H9 (cell line): ENCODE results near the gene MISP. TPM values are rescaled to one million over a fixed set of nuclear protein-coding genes. Genes with fewer than 3 reads are reported as not detected.

Source experiments
- DNase-seq: peaks from one replicate; pipeline ENCODE4 v3.0.0-alpha.2; 2017
- H2AFZ ChIP-seq: one replicate; pipeline ENCODE4 v1.6.1; 2013; ENCODE audit warnings: mild to moderate bottlenecking, low read length, control low read depth, moderate library complexity
- H2AK5ac ChIP-seq: 2 replicates; pipeline ENCODE4 v1.6.1; 2013; ENCODE audit warnings: low read length, control low read depth, mixed read lengths; ENCODE audit not compliant: insufficient read length
- H2BK120ac ChIP-seq: one replicate; pipeline ENCODE4 v1.6.1; 2013; ENCODE audit warnings: low read depth, mild to moderate bottlenecking, low read length, control low read depth, inconsistent platforms; ENCODE audit not compliant: poor library complexity, severe bottlenecking
- H2BK12ac ChIP-seq: 2 replicates; pipeline ENCODE4 v1.6.1; 2013; ENCODE audit warnings: low read length, control low read depth, mixed read lengths, low read depth; ENCODE audit not compliant: insufficient read length
- H2BK15ac ChIP-seq: 2 replicates; pipeline ENCODE4 v1.6.1; 2013; ENCODE audit warnings: low read depth, low read length, control low read depth
- H2BK20ac ChIP-seq: one replicate; pipeline ENCODE4 v1.6.1; 2013; ENCODE audit warnings: low read depth, mild to moderate bottlenecking, low read length, control low read depth, inconsistent platforms; ENCODE audit not compliant: poor library complexity, severe bottlenecking
- H2BK5ac ChIP-seq: 2 replicates; pipeline ENCODE4 v1.6.1; 2013; ENCODE audit warnings: low read length, control low read depth, mixed read lengths; ENCODE audit not compliant: insufficient read length
- H3K14ac ChIP-seq: 2 replicates; pipeline ENCODE4 v1.6.1; 2013; ENCODE audit warnings: low read length, control low read depth; ENCODE audit not compliant: insufficient read depth
- H3K18ac ChIP-seq: 2 replicates; pipeline ENCODE4 v1.6.1; 2013; ENCODE audit warnings: low read depth, mild to moderate bottlenecking, mixed read lengths, low read length, control low read depth; ENCODE audit not compliant: insufficient read length
- H3K23ac ChIP-seq: 2 replicates; pipeline ENCODE4 v1.6.1; 2013; ENCODE audit warnings: low read length, control low read depth, mixed read lengths, low read depth; ENCODE audit not compliant: insufficient read length
- H3K23me2 ChIP-seq: 2 replicates; pipeline ENCODE4 v1.6.1; 2013; ENCODE audit warnings: low read depth, mild to moderate bottlenecking, mixed read lengths, low read length, control low read depth; ENCODE audit not compliant: insufficient read length, poor library complexity, severe bottlenecking
- H3K27ac ChIP-seq: 2 replicates; pipeline ENCODE4 v1.5.1; 2013; ENCODE audit warnings: low read length, control low read depth, mixed read lengths, low read depth; ENCODE audit not compliant: insufficient read length
- H3K27me3 ChIP-seq: 2 replicates; pipeline ENCODE4 v1.6.1; 2013; ENCODE audit warnings: low read length, control low read depth, inconsistent platforms; ENCODE audit not compliant: insufficient read depth
- H3K4ac ChIP-seq: 2 replicates; pipeline ENCODE4 v1.6.1; 2013; ENCODE audit warnings: low read depth, mild to moderate bottlenecking, control low read depth, inconsistent platforms, low read length, moderate library complexity
- H3K4me1 ChIP-seq: 2 replicates; pipeline ENCODE4 v1.6.1; 2013; ENCODE audit warnings: low read length, control low read depth, inconsistent platforms; ENCODE audit not compliant: insufficient read depth
- H3K4me2 ChIP-seq: 2 replicates; pipeline ENCODE4 v1.6.1; 2013; ENCODE audit warnings: low read length, control low read depth, mixed read lengths; ENCODE audit not compliant: insufficient read length, insufficient read depth
- H3K56ac ChIP-seq: 2 replicates; pipeline ENCODE4 v1.6.1; 2013; ENCODE audit warnings: low read depth, mild to moderate bottlenecking, mixed read lengths, low read length, control low read depth; ENCODE audit not compliant: insufficient read length
- H3K79me1 ChIP-seq: 2 replicates; pipeline ENCODE4 v1.6.1; 2013; ENCODE audit warnings: low read depth, mild to moderate bottlenecking, moderate library complexity, low read length, control low read depth, inconsistent platforms; ENCODE audit not compliant: insufficient read depth, poor library complexity, severe bottlenecking
- H3K79me2 ChIP-seq: 2 replicates; pipeline ENCODE4 v1.6.1; 2013; ENCODE audit warnings: low read length, control low read depth, inconsistent platforms; ENCODE audit not compliant: insufficient read depth
- H3K9ac ChIP-seq: 2 replicates; pipeline ENCODE4 v1.6.1; 2013; ENCODE audit warnings: low read length, control low read depth, mixed read lengths; ENCODE audit not compliant: insufficient read length; ENCODE audit errors: extremely low read depth
- H3K9me3 ChIP-seq: one replicate; pipeline ENCODE4 v1.6.1; 2013; ENCODE audit warnings: low read depth, low read length, inconsistent platforms; ENCODE audit not compliant: control insufficient read depth
- H3T11ph ChIP-seq: one replicate; pipeline ENCODE4 v1.6.1; 2013; ENCODE audit warnings: mild to moderate bottlenecking, low read length, control low read depth, inconsistent platforms
- H4K20me1 ChIP-seq: one replicate; pipeline ENCODE4 v1.6.1; 2013; ENCODE audit not compliant: control insufficient read depth, insufficient read length, insufficient read depth
- H4K5ac ChIP-seq: 2 replicates; pipeline ENCODE4 v1.6.1; 2013; ENCODE audit warnings: low read depth, mild to moderate bottlenecking, mixed read lengths, low read length, control low read depth; ENCODE audit not compliant: insufficient read length
- H4K8ac ChIP-seq: replicated peaks from 2 replicates; pipeline ENCODE4 v1.6.1; 2013; ENCODE audit warnings: low read length, control low read depth, mixed read lengths, low read depth; ENCODE audit not compliant: insufficient read length
- H4K91ac ChIP-seq: 2 replicates; pipeline ENCODE4 v1.6.1; 2013; ENCODE audit warnings: low read depth, mild to moderate bottlenecking, moderate library complexity, mixed read lengths, low read length, control low read depth; ENCODE audit not compliant: insufficient read length
- H3K27ac Mint-ChIP-seq, 3 experiments: 2 replicates in 2 of 3; 3 replicates in 1 of 3; pipeline ENCODE4 v1.8.0; 2020 to 2021; ENCODE audit warnings: mixed read lengths in 3 of 3, mild to moderate bottlenecking in 1 of 3, moderate library complexity in 1 of 3
- H3K27me3 Mint-ChIP-seq: 2 replicates; pipeline ENCODE4 v1.8.0; 2021; ENCODE audit warnings: low read depth, mild to moderate bottlenecking, moderate library complexity, mixed read lengths
- H3K36me3 Mint-ChIP-seq, 3 experiments: 2 replicates in 2 of 3; 3 replicates in 1 of 3; pipeline ENCODE4 v1.8.0; 2020 to 2021; ENCODE audit warnings: low read depth in 3 of 3, mixed read lengths in 3 of 3; ENCODE audit not compliant: insufficient read depth in 1 of 3
- H3K4me1 Mint-ChIP-seq, 2 experiments: 2 replicates each; pipeline ENCODE4 v1.8.0; 2020; ENCODE audit warnings: mixed read lengths in 2 of 2
- H3K4me3 Mint-ChIP-seq, 2 experiments: 2 replicates in 1 of 2; 3 replicates in 1 of 2; pipeline ENCODE4 v1.8.0; 2020 to 2021; ENCODE audit warnings: mild to moderate bottlenecking in 2 of 2, mixed read lengths in 2 of 2, moderate library complexity in 1 of 2
- H3K9me3 Mint-ChIP-seq, 2 experiments: 2 replicates in 1 of 2; 3 replicates in 1 of 2; pipeline ENCODE4 v1.8.0; 2020; ENCODE audit warnings: mild to moderate bottlenecking in 2 of 2, mixed read lengths in 2 of 2, moderate library complexity in 1 of 2
- CTCF ChIP-seq: fragments of 200-600 bp; sonication (generic); conservative IDR thresholded peaks from 3 replicates; pipeline ENCODE4 v1.8.0; 2021; ENCODE audit warnings: antibody characterized with exemption, mild to moderate bottlenecking
- WGBS: extraction: QIAGEN DNeasy Blood & Tissue Kit; methylation state at CpG from one replicate; pipeline ENCODE4 v1.1.7; 2013; ENCODE audit warnings: missing lambda C conversion rate, low lambda C conversion rate, mixed read lengths; ENCODE audit not compliant: insufficient read length; ENCODE audit errors: extremely low coverage; 5-methylcytosine and 5-hydroxymethylcytosine counted together
- total RNA-seq: library from RNA; stranded (reverse); gene quantifications from 2 replicates; pipeline ENCODE4 v1.2.1, GENCODE V29; 2021

The MISP gene
- total RNA-seq, 1 experiment from 2014 or later = 0.44 TPM

- Histone ChIP-seq H3K9ac (no peak overlapping the region), H3K14ac (no peak overlapping the region; the same call in 1 of the 2 replicates), H3K56ac (no peak overlapping the region), H4K5ac (no peak overlapping the region), H3T11ph (no peak overlapping the region), H2BK15ac (no peak overlapping the region), H4K8ac (no peak overlapping the region), H4K91ac (no peak overlapping the region), H3K23ac (no peak overlapping the region), H3K9me3 (no peaks in the 10 kb centered on the region), H2BK20ac (no peak overlapping the region), H2BK12ac (no peak overlapping the region), H2AFZ (no peak overlapping the region), H3K27me3 (no peaks in the 10 kb centered on the region), H2AK5ac (no peak overlapping the region), H3K27ac (no peak overlapping the region), H3K18ac (no peak overlapping the region), H3K4me2 (no peak overlapping the region), H3K23me2 (no peaks in the 10 kb centered on the region), H3K4ac (no peak overlapping the region), H2BK5ac (no peak overlapping the region), H2BK120ac (no peak overlapping the region), H3K4me1 (no peaks in the 10 kb centered on the region), H3K79me1 (no peaks in the 10 kb centered on the region), H3K79me2 (no peaks in the 10 kb centered on the region), H4K20me1 (no peaks in the 10 kb centered on the region)
- Mint-ChIP-seq H3K27ac (no peak overlapping the region), H3K4me3 (no peak overlapping the region), H3K4me1 (no peaks in the 10 kb centered on the region), H3K36me3 (peaks cover 0 to 4% (median 3%) of the 10 kb centered on the region in 3 experiments; a peak in 4 of 7 replicates), H3K9me3 (peaks cover 15 to 16% of the 10 kb centered on the region in 2 experiments; a peak in 4 of 5 replicates), H3K27me3 (peaks cover 8% of the 10 kb centered on the region)
- no CpG with 5 or more reads among the region's 10 CpGs for WGBS
- no peak for DNase-seq
- TF ChIP-seq CTCF = no peak
These were observed 12.3 kb downstream of the MISP start for GRCh38 chr19:763181-763580.
